ENCODE measurements around the gene IL17C.

GRCh38 chr16:88649924-88650748, 11.8 kb downstream of the IL17C start:
- TF ChIP-seq POLR2AphosphoS5 (IDR thresholded peaks at IDR 0.05; ENCODE audit: low read depth, low read length) (no peak), CTCF (IDR thresholded peaks at IDR 0.05) (no peak), EP300 (IDR thresholded peaks at IDR 0.05; ENCODE audit: borderline replicate concordance in 1 of 2, low read depth in 1 of 2, low read length in 1 of 2) (no peak), GATA2 (CRISPR knock-in tag; IDR thresholded peaks at IDR 0.05) (no peak), RFX5 (IDR thresholded peaks at IDR 0.05; ENCODE audit: low read length) (no peak), USF1 (IDR thresholded peaks at IDR 0.05; ENCODE audit: borderline replicate concordance, low read depth) (no peak), TEAD4 (IDR thresholded peaks at IDR 0.05; ENCODE audit: borderline replicate concordance, insufficient read depth) (no peak), MAX (IDR thresholded peaks at IDR 0.05; ENCODE audit: low read depth) (no peak)

Measured in SK-N-SH (cell line).